Urothelium cell line (cell line): ENCODE data around the gene EFNA3.
A peak's percentile ranks its signal among the peaks of the same experiment; 100 is the strongest.

Experiments used
- DNase-seq: peaks from one replicate; pipeline ENCODE4 v3.0.0; 2011; ENCODE audit warnings: low spot score, mixed read lengths
- FAIRE-seq: peaks from 2 replicates; lab custom pipeline; 2011; peaks lifted over from hg19 to GRCh38; lab: Jason Lieb, UNC

EFNA3 gene

GRCh38 chr1:155128755-155129473 lies 50.3 kb downstream of the EFNA3 start:
- no peak for FAIRE-seq
- DNase-seq: no peak

- no peak for FAIRE-seq
- DNase-seq: no peak
These were observed 51.8 kb downstream of the EFNA3 start for GRCh38 chr1:155130272-155131006.

GRCh38 chr1:155131285-155131684 lies 52.6 kb downstream of the EFNA3 start:
- no peak for DNase-seq
- no peak for FAIRE-seq

GRCh38 chr1:155131856-155132255 lies 53.2 kb downstream of the EFNA3 start:
- no peak for FAIRE-seq
- DNase-seq: no peak

- DNase-seq (no peak), FAIRE-seq (no peak)
These were observed 55.2 kb downstream of the EFNA3 start for GRCh38 chr1:155133799-155134281.

GRCh38 chr1:155134322-155134721 lies 55.7 kb downstream of the EFNA3 start:
- no peak for FAIRE-seq
- no peak for DNase-seq

- FAIRE-seq (peak; percentile 58), DNase-seq (peak; percentile 90)
These were observed 56.3 kb downstream of the EFNA3 start for GRCh38 chr1:155134880-155135414.

- FAIRE-seq: no peak
These were observed 56.9 kb downstream of the EFNA3 start, which contains the start of gene SLC50A1 for GRCh38 chr1:155135415-155136028. SLC50A1 (plus strand) TSS chr1:155135852; CDS start chr1:155135912, 60 bp downstream.

GRCh38 chr1:155136748-155137147 lies 58.1 kb downstream of the EFNA3 start:
- no peak for DNase-seq
- FAIRE-seq: no peak

More at GRCh38 chr1:155135415-155136028, 56.9 kb downstream of the EFNA3 start, which contains the start of gene SLC50A1:
- DNase-seq: peak; percentile 95
